H1 (cell line): ENCODE measurements around the gene PTGES. TPM values are rescaled to one million over a fixed set of nuclear protein-coding genes. Genes with fewer than 3 reads are reported as not detected.

Experiments used
- CTCF ChIA-PET: fragments of 300-600 bp; sonication (Branson Sonifier 250); formaldehyde crosslinking; loops from one replicate; lab custom pipeline; 2021; ENCODE audit not compliant: partially characterized antibody; lab: Charles Lee
- POLR2A ChIA-PET: fragments of 300-600 bp; sonication (Branson Sonifier 250); formaldehyde crosslinking; loops from one replicate; lab custom pipeline; 2021; ENCODE audit warnings: inconsistent platforms; ENCODE audit not compliant: partially characterized antibody; lab: Charles Lee
- DNase-seq, 2 experiments: peaks; one replicate each; pipeline versions ENCODE4 v3.0.0 to v3.0.0-alpha.2; 2010 to 2022; ENCODE audit warnings: low spot score in 2 of 2, low read depth in 1 of 2, mixed read lengths in 1 of 2
- FAIRE-seq: peaks from 2 replicates; lab custom pipeline; 2011; peaks lifted over from hg19 to GRCh38; lab: Jason Lieb, UNC
- H2AFZ ChIP-seq: 2 replicates; pipeline ENCODE4 v1.8.1; 2012; ENCODE audit warnings: low read length, inconsistent platforms
- H2AK5ac ChIP-seq: 2 replicates; pipeline ENCODE4 v1.6.1; 2013; ENCODE audit warnings: low read depth, low read length
- H2BK120ac ChIP-seq: replicated peaks from 2 replicates; pipeline ENCODE3; 2013; ENCODE audit warnings: low read depth, low read length, inconsistent platforms
- H2BK12ac ChIP-seq: 2 replicates; pipeline ENCODE4 v1.6.1; 2013; ENCODE audit warnings: low read depth, low read length
- H2BK15ac ChIP-seq: 2 replicates; pipeline ENCODE4 v1.6.1; 2013; ENCODE audit warnings: low read length
- H2BK20ac ChIP-seq: 2 replicates; pipeline ENCODE4 v1.6.1; 2013; ENCODE audit warnings: low read length
- H2BK5ac ChIP-seq: 2 replicates; pipeline ENCODE4 v1.6.1; 2013; ENCODE audit warnings: low read depth, low read length
- H3K14ac ChIP-seq: 2 replicates; pipeline ENCODE4 v1.6.1; 2013; ENCODE audit warnings: inconsistent platforms; ENCODE audit not compliant: insufficient read length
- H3K18ac ChIP-seq: 2 replicates; pipeline ENCODE4 v1.6.1; 2013; ENCODE audit warnings: low read length; ENCODE audit errors: extremely low read depth
- H3K23ac ChIP-seq: 2 replicates; pipeline ENCODE4 v1.6.1; 2013; ENCODE audit warnings: inconsistent platforms; ENCODE audit not compliant: insufficient read length
- H3K23me2 ChIP-seq: 2 replicates; pipeline ENCODE4 v1.6.1; 2013; ENCODE audit warnings: low read depth, low read length
- H3K27ac ChIP-seq: 2 replicates; pipeline ENCODE4 v1.6.1; 2011; ENCODE audit warnings: low read depth, low read length, inconsistent platforms
- H3K27me3 ChIP-seq, 4 experiments: replicated peaks in 1 of 4; 1 replicate in 1 of 4; 2 replicates in 3 of 4; pipeline versions ENCODE4 v1.6.1 to v1.8.1; 2011 to 2013; ENCODE audit warnings: low read length in 3 of 4, mild to moderate bottlenecking in 3 of 4, inconsistent platforms in 2 of 4, mixed read lengths in 2 of 4, moderate library complexity in 1 of 4; ENCODE audit not compliant: control insufficient read depth in 3 of 4, insufficient read depth in 3 of 4; ENCODE audit errors: extremely low read depth in 1 of 4
- H3K36me3 ChIP-seq, 4 experiments: 2 replicates each; pipeline versions ENCODE4 v1.6.1 to v1.8.1; 2011 to 2013; ENCODE audit warnings: mild to moderate bottlenecking in 4 of 4, low read length in 3 of 4, moderate library complexity in 2 of 4, control low read depth in 1 of 4, inconsistent platforms in 1 of 4; ENCODE audit not compliant: insufficient read depth in 4 of 4, control insufficient read depth in 2 of 4
- H3K4ac ChIP-seq: replicated peaks from 2 replicates; pipeline ENCODE3; 2013; ENCODE audit warnings: low read length, low read depth, mixed read lengths, inconsistent platforms; ENCODE audit not compliant: insufficient read length
- H3K4me1 ChIP-seq, 4 experiments: replicated peaks in 1 of 4; 1 replicate in 1 of 4; 2 replicates in 3 of 4; pipeline versions ENCODE4 v1.6.1 to v1.8.1; 2011 to 2013; ENCODE audit warnings: low read length in 3 of 4, inconsistent platforms in 2 of 4, mixed read lengths in 1 of 4; ENCODE audit not compliant: insufficient read depth in 4 of 4, control insufficient read depth in 3 of 4
- H3K4me2 ChIP-seq, 2 experiments: 2 replicates each; pipeline versions ENCODE4 v1.6.1 to v1.8.1; 2011 to 2013; ENCODE audit warnings: low read depth in 2 of 2, low read length in 2 of 2, control low read depth in 1 of 2, inconsistent platforms in 1 of 2, mild to moderate bottlenecking in 1 of 2; ENCODE audit not compliant: insufficient read depth in 1 of 2
- H3K4me3 ChIP-seq, 4 experiments: fragments of 200-600, 300-600 bp in 1 of 4; sonication (generic), shearing (Covaris generic), sonication (Bioruptor Twin) in 1 of 4; 2 replicates each; pipeline versions ENCODE4 v1.5.1 to v1.8.1; 2011 to 2016; ENCODE audit warnings: low read length in 4 of 4, low read depth in 3 of 4, control low read depth in 2 of 4, inconsistent platforms in 2 of 4, mild to moderate bottlenecking in 2 of 4, mixed read lengths in 1 of 4, moderate library complexity in 1 of 4; ENCODE audit not compliant: insufficient read depth in 2 of 4; ENCODE audit errors: extremely low read depth in 1 of 4
- H3K56ac ChIP-seq: replicated peaks from 2 replicates; pipeline ENCODE3; 2013; ENCODE audit warnings: low read depth, mild to moderate bottlenecking, mixed read lengths, low read length, inconsistent platforms; ENCODE audit not compliant: insufficient read length
- H3K79me1 ChIP-seq: 2 replicates; pipeline ENCODE4 v1.6.1; 2013; ENCODE audit warnings: low read depth, low read length, control low read depth
- H3K79me2 ChIP-seq, 2 experiments: 2 replicates each; pipeline versions ENCODE4 v1.6.1 to v1.8.1; 2012 to 2013; ENCODE audit warnings: low read length in 2 of 2, mild to moderate bottlenecking in 2 of 2, inconsistent platforms in 1 of 2; ENCODE audit not compliant: insufficient read depth in 2 of 2, control insufficient read depth in 1 of 2
- H3K9ac ChIP-seq, 4 experiments: replicated peaks in 1 of 4; 1 replicate in 1 of 4; 2 replicates in 3 of 4; pipeline versions ENCODE4 v1.6.1 to v1.8.1; 2011 to 2013; ENCODE audit warnings: low read depth in 3 of 4, low read length in 3 of 4, control low read depth in 2 of 4, mild to moderate bottlenecking in 2 of 4, moderate library complexity in 2 of 4, inconsistent platforms in 1 of 4; ENCODE audit errors: extremely low read depth in 1 of 4
- H3K9me3 ChIP-seq, 2 experiments: 2 replicates each; pipeline versions ENCODE4 v1.6.1 to v1.8.1; 2012 to 2013; ENCODE audit warnings: mild to moderate bottlenecking in 2 of 2, moderate library complexity in 2 of 2, control low read depth in 1 of 2, inconsistent platforms in 1 of 2, low read depth in 1 of 2, low read length in 1 of 2, mixed read lengths in 1 of 2; ENCODE audit not compliant: insufficient read depth in 2 of 2
- H4K20me1 ChIP-seq, 2 experiments: replicated peaks in 1 of 2; 2 replicates each; pipeline versions ENCODE3 to v1.8.1; 2011 to 2013; ENCODE audit warnings: inconsistent platforms in 2 of 2, low read length in 2 of 2, mild to moderate bottlenecking in 1 of 2; ENCODE audit not compliant: insufficient read depth in 2 of 2, control insufficient read depth in 1 of 2
- H4K5ac ChIP-seq: 2 replicates; pipeline ENCODE4 v1.6.1; 2013; ENCODE audit warnings: low read length, low read depth, mixed read lengths, inconsistent platforms; ENCODE audit not compliant: insufficient read length
- H4K8ac ChIP-seq: 2 replicates; pipeline ENCODE4 v1.8.0; 2013; ENCODE audit warnings: mild to moderate bottlenecking, moderate library complexity, low read length, inconsistent platforms; ENCODE audit not compliant: insufficient read depth; ENCODE audit errors: extremely low read depth
- H4K91ac ChIP-seq: replicated peaks from 2 replicates; pipeline ENCODE3; 2013; ENCODE audit warnings: low read length, mixed read lengths, inconsistent platforms; ENCODE audit not compliant: insufficient read length
- ASH2L ChIP-seq: fragments of 200-600, 300-600 bp; sonication (generic); IDR thresholded peaks from one replicate; pipeline ENCODE4 v1.7.1; 2017; ENCODE audit warnings: low read length
- ATF2 ChIP-seq: IDR thresholded peaks from 2 replicates; pipeline ENCODE4 v1.6.1; 2012; ENCODE audit warnings: low read length, inconsistent platforms
- JUN ChIP-seq: IDR thresholded peaks from 2 replicates; pipeline ENCODE4 v1.6.1; 2011; ENCODE audit warnings: low read depth, mild to moderate bottlenecking, improper control_type of control experiment, low read length
- WGBS, 2 experiments: shearing (Covaris generic) in 1 of 2; methylation state at CpG; one replicate each; pipeline versions ENCODE4 v1.1.6 to v1.1.7; 2013 to 2015; ENCODE audit warnings: low lambda C conversion rate in 2 of 2, mixed read lengths in 2 of 2, inconsistent platforms in 1 of 2, low coverage in 1 of 2, missing lambda C conversion rate in 1 of 2; ENCODE audit not compliant: insufficient replicate concordance in 2 of 2, insufficient coverage in 1 of 2, insufficient read length in 1 of 2; ENCODE audit errors: extremely low coverage in 1 of 2, missing lambda C conversion rate in 1 of 2; 5-methylcytosine and 5-hydroxymethylcytosine counted together
- polyA plus RNA-seq, 7 experiments: library from polyadenylated mRNA; depleted of rRNA in 3 of 7; stranded (reverse) in 5 of 7; unstranded in 2 of 7; fragments of >200 nt in 5 of 7; fragments of 200-250 nt in 2 of 7; gene quantifications; 1 replicate in 5 of 7; 2 replicates in 1 of 7; 4 replicates in 1 of 7; pipeline versions ENCODE4 v1.2.1 to v1.2.3, GENCODE V29; 2011 to 2013; ENCODE audit warnings: missing spikeins in 2 of 7, mixed read lengths in 2 of 7
- total RNA-seq: library from RNA; stranded (reverse); fragmentation: NEBNext Ultra II Directional; extraction: Animal tissue kit (Norgen Biotek cat#: 25700); gene quantifications from 2 replicates; pipeline ENCODE4 v1.2.1, GENCODE V29; 2021

PTGES gene
- total and polyA plus RNA-seq, 2 of the 8 experiments (the other 6 are each of a cell fraction or from before 2014, with no cell fraction given) = 3.2 to 5.1 TPM

DNA sequence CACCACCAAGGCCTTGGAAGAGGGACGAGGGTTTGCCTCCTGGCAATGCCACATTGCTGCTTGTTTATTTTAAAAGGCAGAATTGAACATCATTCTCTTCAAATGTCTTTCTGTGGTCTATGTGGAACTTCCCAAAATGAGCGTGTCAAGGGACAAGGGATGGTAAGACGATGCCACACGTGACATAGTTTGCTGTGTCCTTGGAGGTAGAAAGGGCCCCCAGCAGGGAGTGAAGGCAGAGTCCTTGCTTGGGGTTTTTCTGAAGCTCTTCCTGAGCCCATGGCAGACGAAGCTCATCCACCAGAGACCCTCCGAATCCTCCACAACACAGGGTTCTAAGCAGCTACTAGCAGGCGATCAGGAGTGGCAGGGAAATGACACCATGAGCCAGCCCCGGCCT, 59.1 kb downstream of the PTGES start:
- Histone ChIP-seq H4K5ac (no peak overlapping the region), H3K36me3 (no peaks in the 10 kb centered on the region), H3K27me3 (peaks cover 0 to 18% (median 9%) of the 10 kb centered on the region in 4 experiments; a peak in 3 of 7 replicates), H3K4me3 (no peak overlapping the region), H3K23ac (no peak overlapping the region), H2BK15ac (no peak overlapping the region), H3K23me2 (peaks cover 12% of the 10 kb centered on the region; the same call in 1 of the 2 replicates), H3K4me2 (no peak overlapping the region), H3K9ac (no peak overlapping the region), H3K56ac (no peak overlapping the region), H2BK12ac (no peak overlapping the region), H3K4me1 (peaks cover 0 to 9% (median 6%) of the 10 kb centered on the region in 4 experiments; a peak in 5 of 7 replicates), H3K18ac (0 out of 2 replicates have a peak overlapping the region, but pooled peaks have one; percentile 6), H2AK5ac (no peak overlapping the region), H2AFZ (no peak overlapping the region), H4K20me1 (no peaks in the 10 kb centered on the region), H2BK20ac (no peak overlapping the region), H3K27ac (no peak overlapping the region), H3K4ac (no peak overlapping the region), H4K8ac (no peak overlapping the region), H3K9me3 (no peaks in the 10 kb centered on the region), H4K91ac (no peak overlapping the region), H2BK120ac (no peak overlapping the region), H3K79me2 (no peaks in the 10 kb centered on the region), H3K79me1 (no peaks in the 10 kb centered on the region), H3K14ac (no peak overlapping the region), H2BK5ac (no peak overlapping the region)
- DNase-seq (no peak), FAIRE-seq (no peak)
- WGBS, 2 experiments = 86% methylated on average over 8 of the region's 8 CpGs; no CpG with 5 or more reads in 1 of the 2 experiments
- ChIA-PET CTCF (interaction anchor here (0.8 to 4.6 kb wide), 4 partner anchors 26 to 90 kb away, joined by 3 to 16 read pairs (median 6); partner anchors contain the start of gene ASB6), POLR2A (no interaction called here)
- no peak for TF ChIP-seq ATF2
- no peak for TF ChIP-seq ASH2L
- TF ChIP-seq JUN = no peak
